Measurements from ENCODE around the gene SCOC. TPM values are rescaled to one million over a fixed set of nuclear protein-coding genes. Genes with fewer than 3 reads are reported as not detected.

SCOC gene
- total RNA-seq, 1 donor = 9.3 TPM

DNA sequence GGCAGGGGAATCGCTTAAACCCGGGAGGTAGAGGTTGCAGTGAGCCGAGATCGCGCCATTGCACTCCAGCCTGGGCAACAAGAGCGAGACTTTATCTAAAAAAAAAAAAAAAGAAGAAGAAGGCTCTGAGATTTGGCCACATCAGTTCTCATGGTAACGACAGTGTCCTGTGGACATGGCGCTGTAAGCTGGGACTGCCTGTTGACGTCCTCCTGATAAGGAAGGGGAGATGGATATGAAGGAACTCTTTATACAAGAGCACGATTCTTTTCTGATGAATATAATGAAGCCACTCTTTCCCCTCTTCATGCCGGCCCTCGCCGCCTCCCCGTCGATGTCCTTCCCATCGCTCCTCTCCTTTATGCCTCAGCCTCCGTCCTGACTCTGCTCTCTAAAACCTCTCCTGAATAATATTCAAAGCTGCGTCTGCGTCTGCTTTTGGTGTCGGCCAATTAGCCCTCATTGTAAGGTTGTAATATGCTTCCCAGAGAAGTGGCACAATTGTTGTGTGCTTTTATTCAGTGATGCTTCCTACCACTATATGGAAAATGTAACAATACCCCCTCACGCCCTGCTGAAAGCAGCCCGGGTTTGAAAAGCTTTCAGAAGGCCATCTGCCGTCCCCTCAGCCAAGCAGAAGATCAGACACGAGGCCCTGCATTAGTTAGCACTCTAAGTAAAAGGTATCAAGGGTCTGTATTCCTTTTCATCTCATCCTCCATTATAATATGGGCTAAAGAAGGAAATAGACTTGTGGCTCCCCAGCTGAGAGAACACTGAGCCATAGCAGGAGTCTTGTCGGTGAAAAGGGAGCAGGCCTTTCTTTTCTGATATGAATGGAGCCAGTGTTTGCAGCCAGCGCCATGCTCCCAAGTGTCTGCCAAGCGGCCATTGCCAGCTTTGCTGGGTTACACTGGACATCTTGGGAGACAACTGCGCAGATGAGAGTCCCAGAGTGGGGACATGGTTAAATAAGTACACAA lies 22.1 kb upstream of the SCOC start:
- Histone ChIP-seq H3K4me1 (ENCODE audit: insufficient read depth, low read length) (peaks cover 4% of the 10 kb centered on the region), H3K9me3 (ENCODE audit: low read depth, low read length) (no peaks in the 10 kb centered on the region), H3K4me3 (ENCODE audit: low read length) (no peak overlapping the region), H3K27me3 (ENCODE audit: insufficient read depth, low read length) (no peaks in the 10 kb centered on the region)

DNA sequence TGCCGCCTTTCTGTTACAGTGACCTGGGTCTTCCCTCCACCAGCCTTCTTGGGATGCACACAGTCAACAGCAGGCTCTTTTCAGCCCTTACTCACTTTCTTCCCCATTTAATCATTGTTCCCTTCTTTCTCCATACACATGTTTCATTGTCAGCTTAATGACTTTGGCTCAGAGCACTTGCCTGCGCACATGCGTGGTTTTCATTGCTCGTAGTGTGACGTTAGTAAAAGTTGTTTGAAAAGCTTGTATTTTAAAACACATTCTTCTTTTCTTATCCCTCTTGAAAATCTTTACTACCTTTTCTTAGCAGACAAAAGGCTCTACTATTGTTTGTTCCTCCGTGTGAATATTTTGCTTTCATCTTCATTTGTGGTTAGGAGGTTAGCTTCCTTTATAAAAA lies 19.7 kb upstream of the SCOC start:
- no peaks in the 10 kb centered on the region for H3K27me3 ChIP-seq (ENCODE audit: insufficient read depth, low read length)
- no peak overlapping the region for H3K4me3 ChIP-seq (ENCODE audit: low read length)
- no peaks in the 10 kb centered on the region for H3K9me3 ChIP-seq (ENCODE audit: low read depth, low read length)
- H3K4me1 ChIP-seq (ENCODE audit: insufficient read depth, low read length) = peaks cover 4% of the 10 kb centered on the region

DNA sequence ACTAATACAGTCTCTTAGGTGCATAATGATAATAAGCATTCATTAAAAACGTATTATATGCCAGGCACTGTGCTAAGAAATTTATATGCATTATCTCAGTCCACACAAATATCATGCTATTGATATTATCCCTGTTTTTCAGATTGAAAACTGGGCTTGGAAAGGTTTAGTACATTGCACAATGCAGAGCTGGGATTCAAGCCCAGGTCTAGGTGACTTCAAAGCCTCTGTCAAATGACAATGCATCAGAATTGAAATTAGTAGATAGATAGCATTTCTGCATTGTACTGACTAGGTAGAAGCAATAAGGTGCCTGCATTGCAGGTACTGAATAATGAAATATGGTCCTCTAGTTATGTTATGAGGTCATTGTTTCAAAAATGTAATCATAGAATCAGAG lies 18.2 kb upstream of the SCOC start:
- Histone ChIP-seq H3K4me3 (ENCODE audit: low read length) (no peak overlapping the region), H3K9me3 (ENCODE audit: low read depth, low read length) (no peaks in the 10 kb centered on the region), H3K4me1 (ENCODE audit: insufficient read depth, low read length) (peaks cover 4% of the 10 kb centered on the region), H3K27me3 (ENCODE audit: insufficient read depth, low read length) (no peaks in the 10 kb centered on the region)

DNA sequence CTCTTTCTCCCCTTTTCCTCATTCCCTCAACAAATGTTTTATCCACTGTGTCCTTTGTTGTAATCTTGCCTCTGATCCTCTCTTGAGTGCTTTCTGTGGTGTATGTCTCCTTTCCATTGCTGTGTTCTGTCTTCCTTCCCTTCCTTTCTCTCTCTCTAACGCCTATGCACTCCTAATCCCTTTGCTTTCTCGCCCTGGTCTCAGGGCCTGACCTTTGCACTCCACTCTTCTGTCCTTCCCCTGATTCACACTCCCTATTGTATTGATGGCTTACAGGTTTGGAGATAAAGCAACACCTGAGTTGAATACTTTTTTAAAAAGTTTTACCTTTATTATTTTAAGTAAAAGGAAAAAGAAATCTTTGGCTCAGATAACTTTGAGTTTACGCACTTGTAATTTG lies 15.6 kb upstream of the SCOC start:
- Histone ChIP-seq H3K9me3 (ENCODE audit: low read depth, low read length) (no peaks in the 10 kb centered on the region), H3K27me3 (ENCODE audit: insufficient read depth, low read length) (no peaks in the 10 kb centered on the region), H3K4me3 (ENCODE audit: low read length) (no peak overlapping the region), H3K4me1 (ENCODE audit: insufficient read depth, low read length) (peaks cover 4% of the 10 kb centered on the region)

DNA sequence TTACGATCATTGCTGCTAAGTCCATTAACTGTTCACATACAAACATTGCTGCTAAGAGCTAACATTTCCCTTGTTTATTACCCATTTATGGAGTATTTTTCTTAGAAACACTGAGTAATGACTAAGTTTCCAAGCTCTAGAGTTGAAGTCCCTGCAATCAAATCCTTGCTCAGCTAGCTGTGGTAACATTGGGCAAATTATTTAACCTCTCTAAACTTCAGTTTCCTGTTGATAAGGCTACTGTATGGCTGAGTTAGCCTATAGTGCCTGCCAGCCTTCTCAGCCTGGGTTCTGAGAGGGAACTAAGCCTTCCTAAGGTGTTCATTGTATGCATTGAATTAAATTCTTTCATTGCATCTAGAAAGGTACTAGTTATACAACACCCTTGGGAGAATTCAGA lies 15.2 kb upstream of the SCOC start:
- H3K9me3 ChIP-seq (ENCODE audit: low read depth, low read length) = no peaks in the 10 kb centered on the region
- no peak overlapping the region for H3K4me3 ChIP-seq (ENCODE audit: low read length)
- H3K4me1 ChIP-seq (ENCODE audit: insufficient read depth, low read length) = peaks cover 4% of the 10 kb centered on the region
- no peaks in the 10 kb centered on the region for H3K27me3 ChIP-seq (ENCODE audit: insufficient read depth, low read length)

DNA sequence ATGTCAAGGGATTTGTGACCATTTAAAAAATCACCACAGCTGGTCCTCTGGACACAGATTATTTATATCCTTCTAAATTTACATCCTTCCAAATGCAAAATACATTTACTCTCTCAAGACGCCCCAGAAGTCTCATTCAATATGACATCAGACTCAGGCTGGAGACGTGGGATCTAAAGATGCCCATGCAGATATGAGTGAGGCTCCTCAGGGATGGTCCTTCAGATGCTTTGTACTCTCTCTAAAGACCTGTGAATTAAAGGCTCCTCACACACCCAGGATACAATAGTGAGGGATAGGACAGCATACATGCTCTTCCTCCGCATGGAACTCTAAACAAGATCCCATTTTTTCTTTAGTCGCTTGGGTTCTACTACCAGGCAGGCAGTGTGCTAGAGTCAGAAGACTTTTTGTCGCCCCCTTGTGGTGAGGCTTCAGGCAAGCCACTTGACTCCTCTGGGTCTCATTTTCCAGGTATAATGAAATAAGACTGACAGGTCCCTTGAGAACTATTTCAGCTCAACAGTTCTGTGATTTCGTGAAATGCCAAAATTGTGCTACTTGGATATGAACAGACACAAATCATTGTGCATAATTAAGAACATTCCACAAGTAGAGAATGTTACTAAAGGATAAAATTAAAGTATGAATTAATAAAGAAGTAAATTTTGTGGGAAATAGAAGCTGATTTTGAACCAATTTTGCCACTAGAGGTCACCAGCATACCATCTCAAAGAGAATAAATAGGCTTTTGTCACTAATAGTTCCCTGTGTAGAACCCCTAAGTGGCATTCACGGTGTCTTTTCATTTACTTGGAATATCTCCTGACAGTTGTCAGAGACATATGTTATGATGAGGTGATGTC lies 13.7 kb upstream of the SCOC start:
- H3K4me3 ChIP-seq (ENCODE audit: low read length) = no peak overlapping the region
- H3K4me1 ChIP-seq (ENCODE audit: insufficient read depth, low read length) = no peaks in the 10 kb centered on the region
- H3K27me3 ChIP-seq (ENCODE audit: insufficient read depth, low read length) = no peaks in the 10 kb centered on the region
- no peaks in the 10 kb centered on the region for H3K9me3 ChIP-seq (ENCODE audit: low read depth, low read length)

DNA sequence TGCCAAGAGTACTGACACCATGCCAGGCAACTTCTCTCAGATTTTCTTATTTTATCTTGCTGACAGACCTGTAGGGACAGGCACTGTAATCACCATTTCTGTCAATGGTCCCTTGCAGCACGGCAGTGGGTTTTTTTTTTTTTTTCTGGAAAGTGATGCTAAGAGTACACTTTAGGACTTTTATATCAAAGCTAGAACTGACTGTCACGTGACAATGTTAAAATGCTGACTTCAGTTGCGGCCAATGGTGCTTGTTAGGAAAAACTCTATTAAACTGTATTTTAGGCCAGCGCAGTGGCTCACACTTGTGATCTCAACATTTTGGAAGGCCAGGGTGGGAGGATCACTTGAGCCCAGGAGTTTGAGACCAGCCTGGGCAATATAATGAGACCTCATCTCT lies 12.3 kb upstream of the SCOC start:
- H3K9me3 ChIP-seq (ENCODE audit: low read depth, low read length) = no peaks in the 10 kb centered on the region
- no peaks in the 10 kb centered on the region for H3K27me3 ChIP-seq (ENCODE audit: insufficient read depth, low read length)
- no peaks in the 10 kb centered on the region for H3K4me1 ChIP-seq (ENCODE audit: insufficient read depth, low read length)
- H3K4me3 ChIP-seq (ENCODE audit: low read length) = no peak overlapping the region

DNA sequence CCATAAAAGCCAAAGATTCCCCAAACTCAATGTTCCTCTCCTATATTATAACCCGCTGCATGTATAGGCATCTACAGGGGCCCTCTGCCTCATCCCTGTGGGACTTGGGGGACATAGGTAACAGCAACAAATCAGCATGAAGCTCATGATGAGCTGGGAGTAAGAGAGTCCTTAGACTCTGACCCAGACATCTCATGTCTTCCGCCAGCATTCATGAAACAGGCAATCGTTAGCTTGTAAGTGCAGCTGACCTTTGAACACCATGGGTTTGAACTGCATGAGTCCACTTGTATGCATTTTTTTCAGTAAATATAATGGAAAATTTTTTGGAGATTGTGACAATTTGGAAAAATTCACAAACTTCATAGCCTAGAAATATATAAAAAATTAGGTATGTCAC lies 10.4 kb upstream of the SCOC start:
- H3K4me3 ChIP-seq (ENCODE audit: low read length) = no peak overlapping the region
- no peaks in the 10 kb centered on the region for H3K9me3 ChIP-seq (ENCODE audit: low read depth, low read length)
- H3K4me1 ChIP-seq (ENCODE audit: insufficient read depth, low read length) = no peaks in the 10 kb centered on the region
- no peaks in the 10 kb centered on the region for H3K27me3 ChIP-seq (ENCODE audit: insufficient read depth, low read length)

DNA sequence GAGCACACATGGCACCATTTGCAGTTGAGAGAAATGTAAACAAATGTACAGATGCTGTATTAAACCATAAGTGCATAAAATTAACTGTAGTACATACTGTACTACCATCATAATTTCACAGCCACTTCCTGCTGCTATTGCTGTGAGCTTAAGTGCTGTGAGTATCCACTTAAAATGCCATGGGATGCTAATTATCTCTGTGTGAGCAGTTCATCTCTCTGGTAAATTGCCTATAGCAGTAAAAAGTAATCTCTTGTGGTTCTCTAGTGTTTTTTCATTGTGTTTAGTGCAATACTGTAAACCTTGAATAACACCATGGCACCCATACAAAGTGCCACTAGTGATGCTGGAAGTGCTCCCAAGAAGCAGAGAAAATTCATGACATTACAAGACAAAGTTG lies 9.9 kb upstream of the SCOC start:
- H3K27me3 ChIP-seq (ENCODE audit: insufficient read depth, low read length) = no peaks in the 10 kb centered on the region
- H3K9me3 ChIP-seq (ENCODE audit: low read depth, low read length) = no peaks in the 10 kb centered on the region
- no peaks in the 10 kb centered on the region for H3K4me1 ChIP-seq (ENCODE audit: insufficient read depth, low read length)
- no peak overlapping the region for H3K4me3 ChIP-seq (ENCODE audit: low read length)

DNA sequence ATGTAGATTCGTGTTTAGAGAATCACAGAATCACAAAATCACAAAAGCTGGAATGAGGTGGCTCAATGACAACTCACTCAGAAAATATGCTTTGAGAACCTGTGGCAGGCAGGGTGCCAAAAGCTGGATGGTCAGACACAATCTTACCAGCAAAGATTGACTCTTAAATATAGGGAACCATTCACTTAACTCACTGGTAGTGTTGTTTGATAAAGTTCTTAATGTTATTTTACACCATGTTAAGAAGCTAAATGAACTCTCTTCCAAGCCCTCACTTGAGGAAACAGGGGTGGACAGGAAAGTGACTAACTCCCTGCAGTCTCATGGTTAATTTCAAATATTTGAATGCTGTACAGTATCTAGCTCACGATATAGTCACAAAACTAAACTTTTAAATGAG lies 5.7 kb upstream of the SCOC start:
- Histone ChIP-seq H3K4me3 (ENCODE audit: low read length) (no peak overlapping the region), H3K9me3 (ENCODE audit: low read depth, low read length) (no peaks in the 10 kb centered on the region), H3K27me3 (ENCODE audit: insufficient read depth, low read length) (no peaks in the 10 kb centered on the region), H3K4me1 (ENCODE audit: insufficient read depth, low read length) (peaks cover 5% of the 10 kb centered on the region)

DNA sequence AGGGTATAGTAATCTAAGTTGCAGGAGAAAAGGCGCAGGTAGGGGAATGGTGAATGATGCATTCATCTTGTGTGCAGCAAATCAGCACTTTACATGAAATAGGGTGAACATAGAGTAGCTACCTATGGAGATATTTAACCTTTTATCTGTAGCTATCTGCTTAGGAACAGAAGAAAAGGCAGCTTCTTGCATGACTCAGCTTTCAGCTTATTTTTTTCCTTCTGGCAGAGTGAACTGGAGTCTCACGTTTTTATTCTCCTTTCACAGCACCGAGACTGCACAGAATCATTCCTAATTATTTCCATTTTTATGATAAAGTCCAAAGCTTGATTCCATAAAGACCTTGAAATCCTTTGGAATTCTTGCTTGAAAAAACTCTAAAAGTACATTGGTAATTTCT lies 4.8 kb upstream of the SCOC start:
- no peak overlapping the region for H3K4me3 ChIP-seq (ENCODE audit: low read length)
- H3K9me3 ChIP-seq (ENCODE audit: low read depth, low read length) = no peaks in the 10 kb centered on the region
- H3K27me3 ChIP-seq (ENCODE audit: insufficient read depth, low read length) = no peaks in the 10 kb centered on the region
- peaks cover 6% of the 10 kb centered on the region for H3K4me1 ChIP-seq (ENCODE audit: insufficient read depth, low read length)

DNA sequence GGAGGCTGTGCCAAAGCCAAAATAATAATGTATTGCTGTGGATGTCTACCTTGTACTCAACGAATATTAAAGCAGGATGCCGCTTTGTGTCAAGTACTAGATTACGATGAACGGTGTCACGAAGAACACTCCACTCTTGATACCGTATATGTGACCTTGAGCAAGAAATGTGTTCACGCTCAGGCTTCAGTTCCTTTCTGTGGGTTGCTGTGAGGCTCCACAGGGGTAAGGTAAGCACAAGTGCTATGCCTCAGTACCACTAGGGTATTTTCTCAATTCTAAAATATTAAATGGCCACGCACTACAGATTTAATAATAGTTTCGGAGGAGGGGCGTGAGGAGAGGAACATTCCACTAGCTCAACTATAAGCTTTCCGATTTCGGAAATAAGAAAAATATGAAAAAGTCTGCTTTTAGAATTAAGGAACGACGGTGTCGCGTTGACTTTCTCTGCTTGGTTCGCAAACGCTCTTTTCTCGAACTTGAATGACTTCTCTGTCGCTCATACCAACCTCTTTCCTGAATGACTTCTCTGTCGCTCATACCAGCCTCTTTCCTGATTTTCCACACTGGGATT lies 607 bp upstream of the SCOC start:
- Histone ChIP-seq H3K4me1 (ENCODE audit: insufficient read depth, low read length) (peaks cover 14% of the 10 kb centered on the region), H3K27me3 (ENCODE audit: insufficient read depth, low read length) (no peaks in the 10 kb centered on the region), H3K9me3 (ENCODE audit: low read depth, low read length) (no peaks in the 10 kb centered on the region), H3K4me3 (ENCODE audit: low read length) (peak overlapping the region; percentile 86)

DNA sequence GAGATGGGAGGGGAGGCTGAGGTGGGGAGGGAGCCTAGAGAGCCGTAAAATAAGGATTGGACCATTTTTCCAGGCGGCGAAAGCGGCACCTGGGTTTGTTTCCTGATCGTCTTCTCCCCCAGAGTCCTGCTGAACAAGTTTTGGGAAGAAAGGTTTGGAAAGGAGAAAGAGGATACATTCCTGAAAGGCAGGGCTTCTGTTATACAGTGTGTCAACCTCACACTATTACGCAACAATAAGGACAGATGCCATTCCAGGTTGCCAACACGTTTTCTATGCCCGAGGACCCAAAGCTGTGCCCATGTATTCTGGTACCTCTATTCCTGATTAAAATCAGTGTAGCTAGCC lies 658 bp downstream of the SCOC start:
- H3K4me3 ChIP-seq (ENCODE audit: low read length) = peak overlapping the region; percentile 86

DNA sequence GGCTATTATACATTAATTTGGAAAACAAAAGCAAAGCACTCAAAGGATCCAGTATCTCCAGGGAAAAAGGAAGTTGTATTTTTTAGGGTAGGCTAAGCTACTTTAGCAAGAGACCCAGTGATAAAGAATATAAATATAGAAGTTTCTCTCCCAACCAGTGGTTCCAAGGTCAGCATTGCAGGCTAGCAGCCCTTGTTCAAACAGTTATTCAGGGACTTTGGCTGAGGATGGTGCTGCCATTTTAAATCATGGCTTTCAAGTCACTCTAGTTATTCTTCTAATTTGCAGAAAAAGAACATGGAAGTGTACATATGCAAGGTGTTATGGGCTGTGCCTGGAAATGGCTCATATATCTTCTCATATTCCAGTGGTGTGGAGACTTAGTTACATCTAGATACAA lies 9.3 kb downstream of the SCOC start:
- Histone ChIP-seq H3K4me1 (ENCODE audit: insufficient read depth, low read length) (no peaks in the 10 kb centered on the region), H3K27me3 (ENCODE audit: insufficient read depth, low read length) (no peaks in the 10 kb centered on the region), H3K4me3 (ENCODE audit: low read length) (no peak overlapping the region), H3K9me3 (ENCODE audit: low read depth, low read length) (no peaks in the 10 kb centered on the region)

More for the DNA sequence above, 658 bp downstream of the SCOC start:
- no peaks in the 10 kb centered on the region for H3K27me3 ChIP-seq (ENCODE audit: insufficient read depth, low read length)
- peaks cover 14% of the 10 kb centered on the region for H3K4me1 ChIP-seq (ENCODE audit: insufficient read depth, low read length)
- no peaks in the 10 kb centered on the region for H3K9me3 ChIP-seq (ENCODE audit: low read depth, low read length)

DNA sequence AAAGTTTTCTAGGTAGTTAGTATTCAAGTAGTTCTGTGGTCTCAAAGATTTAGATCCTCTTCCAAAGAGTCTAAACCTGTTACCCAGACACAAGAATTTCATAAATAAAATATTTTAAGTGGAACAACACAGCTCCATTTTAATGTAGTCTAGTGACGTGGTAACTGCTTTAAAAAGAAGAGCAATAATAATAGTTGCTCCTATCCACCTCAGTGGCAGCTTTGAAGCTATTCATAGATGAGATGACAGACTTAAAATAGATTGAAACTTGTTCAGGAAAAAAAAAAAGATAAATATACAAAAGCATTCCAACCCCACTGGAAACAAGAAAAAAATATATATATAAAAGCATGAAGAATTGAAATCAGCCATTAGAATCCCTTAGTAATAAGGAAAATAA lies 14.6 kb downstream of the SCOC start:
- Histone ChIP-seq H3K4me3 (ENCODE audit: low read length) (no peak overlapping the region), H3K9me3 (ENCODE audit: low read depth, low read length) (no peaks in the 10 kb centered on the region), H3K27me3 (ENCODE audit: insufficient read depth, low read length) (no peaks in the 10 kb centered on the region), H3K4me1 (ENCODE audit: insufficient read depth, low read length) (no peaks in the 10 kb centered on the region)

Data from mononuclear cell (primary cell).